ENCODE results near the gene ARMH1.

DNA sequence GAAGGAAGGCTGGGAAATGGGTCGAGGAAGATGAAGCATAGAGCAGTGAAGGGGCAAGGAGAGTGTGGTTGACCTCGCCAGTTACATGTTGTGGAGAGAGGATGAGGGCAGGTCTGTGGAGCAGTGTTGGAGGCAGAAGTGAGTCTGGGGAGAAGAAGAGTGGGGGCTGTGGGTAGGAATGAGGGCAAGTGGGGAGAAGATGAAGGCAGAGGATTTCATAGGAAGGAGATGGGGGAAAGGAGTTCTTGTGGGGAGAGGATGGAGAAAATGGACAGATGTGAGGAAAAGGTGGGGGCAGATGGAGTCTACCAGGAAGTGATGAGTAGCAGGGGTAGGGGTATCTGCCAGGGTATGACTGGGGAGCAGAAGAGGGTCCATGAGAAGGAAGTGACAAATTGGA, 3.6 kb downstream of the ARMH1 start:
- TF ChIP-seq CTCF (IDR thresholded peaks at IDR 0.05), result no peak
- no peak for TF ChIP-seq POLR2A (IDR thresholded peaks at IDR 0.05)

Data from testis (tissue), 2 donors.